ENCODE data around the gene TRDN. TPM values are rescaled to one million over a fixed set of nuclear protein-coding genes. Genes with fewer than 3 reads are reported as not detected.
"Not testable (repeated sequence)": the region's sequence is repeated elsewhere in the genome, so short reads cannot be mapped to it uniquely, and the experiment has no call there.

The TRDN gene
- polyA plus RNA-seq, 1 donor from 2014 or later: not detected

DNA sequence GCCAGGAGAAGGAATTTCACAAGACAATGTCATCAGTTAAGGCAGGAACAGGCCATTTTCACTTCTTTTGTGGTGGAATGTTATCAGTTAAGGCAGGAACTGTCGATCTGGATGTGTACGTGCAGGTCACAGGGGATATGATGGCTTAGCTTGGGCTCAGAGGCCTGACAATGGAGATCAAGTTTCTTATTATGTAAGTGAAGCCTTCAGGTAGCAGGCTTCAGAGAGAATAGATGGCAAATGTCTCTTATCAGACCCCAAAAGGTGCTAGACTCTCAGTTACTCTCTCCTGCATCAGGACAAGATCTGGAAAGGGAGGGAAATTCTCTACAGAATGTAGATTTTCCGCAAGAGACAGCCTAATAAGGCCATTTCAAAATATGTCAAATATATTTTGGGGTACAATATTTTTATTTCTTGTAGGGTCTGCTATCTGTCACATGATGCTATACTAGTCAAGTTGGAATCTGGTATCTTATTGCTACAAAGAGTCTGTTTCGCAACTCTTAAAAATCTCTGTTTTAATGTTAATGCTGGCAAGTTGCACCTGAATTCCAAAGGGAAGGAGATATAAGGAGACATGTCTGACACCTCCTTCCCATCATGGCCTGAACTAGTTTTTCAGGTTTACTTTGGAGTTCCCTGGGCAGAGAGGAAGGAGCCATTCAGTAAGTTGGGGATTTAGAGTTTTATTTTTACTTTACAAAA lies 48.8 kb downstream of the TRDN start:
- Histone ChIP-seq H3K4me2 (ENCODE audit: low read length) (no peak overlapping the region), H3K9ac (ENCODE audit: low read length) (no peak overlapping the region), H3K9me3 (ENCODE audit: low read length) (no peaks in the 10 kb centered on the region), H3K79me2 (replicated peaks; ENCODE audit: insufficient read depth, low read length) (no peaks in the 10 kb centered on the region), H3K9me2 (ENCODE audit: insufficient read depth, low read length) (no peaks in the 10 kb centered on the region), H3K36me3 (ENCODE audit: insufficient read depth, low read length) (no peaks in the 10 kb centered on the region), H2AFZ (ENCODE audit: low read depth, low read length) (no peak overlapping the region), H3F3A (ENCODE audit: insufficient read depth, low read length, poor library complexity, severe bottlenecking) (no peaks in the 10 kb centered on the region), H4K20me1 (ENCODE audit: insufficient read depth) (no peaks in the 10 kb centered on the region), H3K4me3 (ENCODE audit: low read length) (no peak overlapping the region), H3K27ac (ENCODE audit: low read length) (no peak overlapping the region), H3K27me3 (ENCODE audit: insufficient read depth, low read depth, low read length) (no peaks in the 10 kb centered on the region)
- TF ChIP-seq TAF1 (IDR thresholded peaks at IDR 0.05; ENCODE audit: low read depth) (no peak), SMC3 (conservative IDR thresholded peaks at IDR 0.05; ENCODE audit: poor library complexity) (no peak), MXI1 (conservative IDR thresholded peaks at IDR 0.05; ENCODE audit: poor library complexity, severe bottlenecking) (no peak), EP300 (conservative IDR thresholded peaks at IDR 0.05; ENCODE audit: poor library complexity, severe bottlenecking) (no peak), RAD21 (conservative IDR thresholded peaks at IDR 0.05) (no peak), POLR2AphosphoS5 (IDR thresholded peaks at IDR 0.05) (no peak), EZH2 (IDR thresholded peaks at IDR 0.05; ENCODE audit: borderline replicate concordance, insufficient read depth, low read length, poor library complexity, severe bottlenecking) (no peak)
- TF ChIP-seq, protein P1, sequence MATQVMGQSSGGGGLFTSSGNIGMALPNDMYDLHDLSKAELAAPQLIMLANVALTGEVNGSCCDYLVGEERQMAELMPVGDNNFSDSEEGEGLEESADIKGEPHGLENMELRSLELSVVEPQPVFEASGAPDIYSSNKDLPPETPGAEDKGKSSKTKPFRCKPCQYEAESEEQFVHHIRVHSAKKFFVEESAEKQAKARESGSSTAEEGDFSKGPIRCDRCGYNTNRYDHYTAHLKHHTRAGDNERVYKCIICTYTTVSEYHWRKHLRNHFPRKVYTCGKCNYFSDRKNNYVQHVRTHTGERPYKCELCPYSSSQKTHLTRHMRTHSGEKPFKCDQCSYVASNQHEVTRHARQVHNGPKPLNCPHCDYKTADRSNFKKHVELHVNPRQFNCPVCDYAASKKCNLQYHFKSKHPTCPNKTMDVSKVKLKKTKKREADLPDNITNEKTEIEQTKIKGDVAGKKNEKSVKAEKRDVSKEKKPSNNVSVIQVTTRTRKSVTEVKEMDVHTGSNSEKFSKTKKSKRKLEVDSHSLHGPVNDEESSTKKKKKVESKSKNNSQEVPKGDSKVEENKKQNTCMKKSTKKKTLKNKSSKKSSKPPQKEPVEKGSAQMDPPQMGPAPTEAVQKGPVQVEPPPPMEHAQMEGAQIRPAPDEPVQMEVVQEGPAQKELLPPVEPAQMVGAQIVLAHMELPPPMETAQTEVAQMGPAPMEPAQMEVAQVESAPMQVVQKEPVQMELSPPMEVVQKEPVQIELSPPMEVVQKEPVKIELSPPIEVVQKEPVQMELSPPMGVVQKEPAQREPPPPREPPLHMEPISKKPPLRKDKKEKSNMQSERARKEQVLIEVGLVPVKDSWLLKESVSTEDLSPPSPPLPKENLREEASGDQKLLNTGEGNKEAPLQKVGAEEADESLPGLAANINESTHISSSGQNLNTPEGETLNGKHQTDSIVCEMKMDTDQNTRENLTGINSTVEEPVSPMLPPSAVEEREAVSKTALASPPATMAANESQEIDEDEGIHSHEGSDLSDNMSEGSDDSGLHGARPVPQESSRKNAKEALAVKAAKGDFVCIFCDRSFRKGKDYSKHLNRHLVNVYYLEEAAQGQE (IDR thresholded peaks at IDR 0.05; ENCODE audit: borderline replicate concordance): no peak
- TF ChIP-seq, protein P2, sequence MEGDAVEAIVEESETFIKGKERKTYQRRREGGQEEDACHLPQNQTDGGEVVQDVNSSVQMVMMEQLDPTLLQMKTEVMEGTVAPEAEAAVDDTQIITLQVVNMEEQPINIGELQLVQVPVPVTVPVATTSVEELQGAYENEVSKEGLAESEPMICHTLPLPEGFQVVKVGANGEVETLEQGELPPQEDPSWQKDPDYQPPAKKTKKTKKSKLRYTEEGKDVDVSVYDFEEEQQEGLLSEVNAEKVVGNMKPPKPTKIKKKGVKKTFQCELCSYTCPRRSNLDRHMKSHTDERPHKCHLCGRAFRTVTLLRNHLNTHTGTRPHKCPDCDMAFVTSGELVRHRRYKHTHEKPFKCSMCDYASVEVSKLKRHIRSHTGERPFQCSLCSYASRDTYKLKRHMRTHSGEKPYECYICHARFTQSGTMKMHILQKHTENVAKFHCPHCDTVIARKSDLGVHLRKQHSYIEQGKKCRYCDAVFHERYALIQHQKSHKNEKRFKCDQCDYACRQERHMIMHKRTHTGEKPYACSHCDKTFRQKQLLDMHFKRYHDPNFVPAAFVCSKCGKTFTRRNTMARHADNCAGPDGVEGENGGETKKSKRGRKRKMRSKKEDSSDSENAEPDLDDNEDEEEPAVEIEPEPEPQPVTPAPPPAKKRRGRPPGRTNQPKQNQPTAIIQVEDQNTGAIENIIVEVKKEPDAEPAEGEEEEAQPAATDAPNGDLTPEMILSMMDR (IDR thresholded peaks at IDR 0.05; ENCODE audit: poor library complexity, severe bottlenecking): no peak

DNA sequence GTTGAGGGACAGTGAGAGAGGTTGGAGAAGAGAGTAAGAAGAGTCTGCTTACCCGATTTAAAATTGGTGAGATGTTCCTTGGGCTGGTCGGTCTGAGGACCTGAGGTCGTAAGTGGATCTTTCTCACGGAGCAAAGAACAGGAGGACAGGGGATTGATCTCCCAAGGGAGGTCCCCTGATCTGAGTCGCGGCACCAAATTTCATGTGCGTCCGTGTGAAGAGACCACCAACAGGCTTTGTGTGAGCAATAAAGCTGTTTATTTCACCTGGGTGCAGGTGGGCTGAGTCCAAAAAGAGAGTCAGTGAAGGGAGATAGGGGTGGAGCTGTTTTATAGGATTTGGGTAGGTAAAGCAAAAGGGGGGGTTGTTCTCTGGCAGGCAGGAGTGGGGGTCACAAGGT lies 49.3 kb downstream of the TRDN start:
- not testable (repeated sequence) for H3K27ac ChIP-seq (ENCODE audit: low read length); H3K9me3 ChIP-seq (ENCODE audit: low read length); H3K36me3 ChIP-seq (ENCODE audit: insufficient read depth, low read length); H3K4me2 ChIP-seq (ENCODE audit: low read length); H3K9ac ChIP-seq (ENCODE audit: low read length); H3K4me3 ChIP-seq (ENCODE audit: low read length); H3K79me2 ChIP-seq (replicated peaks; ENCODE audit: insufficient read depth, low read length); H4K20me1 ChIP-seq (ENCODE audit: insufficient read depth); H3K9me2 ChIP-seq (ENCODE audit: insufficient read depth, low read length); H2AFZ ChIP-seq (ENCODE audit: low read depth, low read length); H3F3A ChIP-seq (ENCODE audit: insufficient read depth, low read length, poor library complexity, severe bottlenecking); H3K27me3 ChIP-seq (ENCODE audit: insufficient read depth, low read depth, low read length)
